ENCODE results near the gene ENTR1.

ENTR1 gene

DNA sequence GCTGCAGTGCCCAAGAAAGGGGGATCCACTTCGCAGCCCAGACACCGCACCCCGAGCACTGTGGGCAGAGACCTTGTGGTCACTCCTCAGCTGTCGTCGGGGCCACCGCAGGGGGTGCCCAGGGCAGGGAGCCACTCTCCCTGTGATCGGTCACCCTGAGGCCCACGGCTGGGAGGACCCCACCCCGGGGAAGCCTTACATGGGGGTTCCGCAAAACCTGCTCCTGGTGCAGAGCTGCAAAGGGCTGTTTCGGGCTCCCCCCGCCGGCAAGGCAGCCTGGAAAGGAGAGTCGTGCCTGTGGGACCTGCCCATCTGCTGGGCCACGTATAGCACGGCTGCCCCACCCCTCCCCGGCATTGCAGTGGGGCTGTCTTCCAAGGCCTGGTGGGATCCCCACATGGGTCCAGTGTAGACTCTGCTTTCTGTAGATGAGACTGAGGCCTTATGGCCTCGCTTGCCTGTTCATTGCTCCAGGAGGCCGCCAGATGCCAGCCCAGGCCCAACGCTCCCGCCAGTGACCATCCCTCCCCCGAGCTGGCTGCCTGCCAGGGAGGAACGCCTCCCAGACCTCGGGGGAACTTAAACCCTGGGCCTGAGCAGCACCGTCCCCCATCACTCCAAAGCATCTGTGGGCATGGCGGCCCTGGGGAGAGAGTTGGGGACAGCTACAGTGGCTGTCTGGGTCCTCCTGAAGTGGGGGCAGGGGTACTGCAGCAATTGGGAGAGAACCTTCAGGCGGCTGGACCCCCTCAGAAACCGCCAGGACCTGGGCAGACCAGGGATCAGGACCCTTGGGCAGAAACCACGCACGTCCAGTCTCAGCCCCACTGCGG lies 45.3 kb downstream of the ENTR1 start:
- in situ Hi-C loops (cut with HindIII; ENCODE audit: low sequenced_read_pairs): loop anchor here (5.0 to 10.0 kb wide), 5 partner anchors 82 to 307 kb away; partner anchors contain the start of gene NOTCH1

DNA sequence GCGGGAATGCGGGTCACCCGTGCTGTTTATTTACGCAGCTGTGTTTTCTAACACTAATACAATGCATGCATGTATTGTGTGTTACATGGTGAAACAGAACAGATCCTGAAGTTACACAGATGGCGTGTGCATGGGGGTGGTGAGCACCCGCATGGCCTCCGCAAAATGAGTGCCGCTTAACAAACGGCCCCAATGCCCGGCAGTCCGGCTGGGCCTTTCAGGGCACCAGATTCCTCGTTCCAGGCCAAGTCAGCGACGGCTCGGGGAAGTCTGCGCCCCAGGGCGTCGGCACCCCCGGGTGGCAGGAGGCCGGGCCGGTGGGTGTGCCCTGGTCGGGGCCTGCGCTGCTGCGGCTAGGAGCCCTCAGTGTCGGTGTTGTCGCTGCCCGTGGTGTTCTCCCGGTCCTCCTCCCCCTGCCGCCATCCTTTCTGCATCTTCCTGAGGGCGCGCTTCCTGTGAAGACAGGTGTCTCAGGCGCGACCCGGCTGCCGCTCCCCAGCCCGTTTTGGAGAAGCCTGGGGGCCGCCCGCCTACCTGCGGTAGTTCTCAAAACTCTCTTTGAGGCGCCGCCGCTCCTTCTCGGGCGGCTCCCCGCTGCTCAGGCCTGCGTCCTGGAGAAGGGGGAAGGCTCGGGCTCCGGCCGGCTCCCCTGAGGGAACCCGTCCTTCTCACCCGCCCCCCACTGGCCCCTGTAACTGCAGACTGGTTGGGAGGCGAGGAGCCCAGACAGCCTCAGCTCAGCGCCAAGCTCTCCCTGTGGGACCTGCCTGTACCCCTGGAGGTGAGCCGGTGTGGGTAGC lies 46.3 kb downstream of the ENTR1 start:
- in situ Hi-C loops (cut with HindIII; ENCODE audit: low sequenced_read_pairs): loop anchor here (10.0 kb wide), 1 partner anchor 181 kb away; the partner anchor contains the start of gene NOTCH1

DNA sequence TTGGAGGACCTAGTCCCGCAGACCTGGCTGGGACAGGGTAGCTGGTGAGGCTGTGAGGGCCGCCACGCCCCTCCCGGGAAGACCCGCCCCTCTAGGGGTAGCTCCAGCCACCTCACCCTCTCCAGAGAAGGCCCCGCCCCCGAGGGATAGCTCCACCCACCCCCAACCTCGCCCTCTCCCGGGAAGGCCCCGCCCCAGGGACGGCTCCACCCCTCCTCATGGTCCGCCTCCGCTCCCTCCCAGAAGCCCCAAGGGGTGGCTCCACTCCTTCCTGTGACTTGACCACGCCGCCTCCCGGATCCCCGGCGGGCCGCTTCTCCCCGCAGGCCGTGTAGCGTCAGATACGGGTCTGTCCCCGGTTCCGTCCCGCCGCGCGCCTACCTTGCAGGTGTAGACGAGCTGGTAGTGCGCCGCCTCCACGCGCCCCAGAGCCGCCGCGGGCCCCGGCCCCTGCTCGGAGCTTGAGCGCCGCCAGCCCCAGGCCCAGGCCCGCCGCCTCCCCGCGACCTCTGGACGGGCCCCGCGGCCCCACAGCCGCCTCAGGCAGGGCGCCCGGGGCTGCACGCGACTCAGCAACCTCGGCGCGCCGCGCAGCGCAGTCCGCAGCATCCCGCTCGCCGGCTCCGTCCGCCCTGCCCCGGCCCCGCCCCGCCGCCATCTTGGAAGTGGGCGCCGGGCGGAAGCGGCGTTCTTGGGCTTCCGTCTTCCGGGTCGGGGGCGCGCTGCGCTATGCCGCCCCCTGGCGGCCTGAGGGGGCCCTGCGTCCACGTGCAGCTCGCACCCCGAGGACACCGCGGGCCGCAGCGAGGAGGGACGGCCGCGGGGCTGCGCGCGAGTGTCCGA lies 47.1 kb downstream of the ENTR1 start, which contains the start of gene DNLZ:
TSS of gene DNLZ (minus strand) at position 639 of the 843 bp plus-strand sequence. CDS start at position 609, 30 bp downstream.
- in situ Hi-C loops (cut with HindIII; ENCODE audit: low sequenced_read_pairs): loop anchor here (10.0 kb wide), 1 partner anchor 181 kb away; the partner anchor contains the start of gene NOTCH1

DNA sequence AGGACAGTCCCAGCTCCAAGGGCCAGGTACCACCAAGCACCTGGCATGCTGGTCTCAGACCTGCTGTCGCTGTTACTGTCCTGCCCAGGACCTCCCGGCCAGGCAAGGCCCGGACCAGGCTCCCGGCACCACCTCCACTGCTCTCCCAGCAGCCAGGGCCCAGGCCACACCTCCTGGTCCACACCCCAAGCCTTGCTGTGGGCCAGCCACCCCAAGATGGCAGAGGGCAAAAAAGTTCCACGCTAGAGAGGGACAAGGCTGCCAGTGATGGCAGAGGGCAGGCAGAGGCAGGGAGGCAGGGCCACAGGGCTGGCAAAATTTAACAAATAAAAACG lies 48.0 kb downstream of the ENTR1 start:
- in situ Hi-C loops (cut with HindIII; ENCODE audit: low sequenced_read_pairs): loop anchor here (10.0 kb wide), 1 partner anchor 182 kb away; the partner anchor contains the start of gene NOTCH1

DNA sequence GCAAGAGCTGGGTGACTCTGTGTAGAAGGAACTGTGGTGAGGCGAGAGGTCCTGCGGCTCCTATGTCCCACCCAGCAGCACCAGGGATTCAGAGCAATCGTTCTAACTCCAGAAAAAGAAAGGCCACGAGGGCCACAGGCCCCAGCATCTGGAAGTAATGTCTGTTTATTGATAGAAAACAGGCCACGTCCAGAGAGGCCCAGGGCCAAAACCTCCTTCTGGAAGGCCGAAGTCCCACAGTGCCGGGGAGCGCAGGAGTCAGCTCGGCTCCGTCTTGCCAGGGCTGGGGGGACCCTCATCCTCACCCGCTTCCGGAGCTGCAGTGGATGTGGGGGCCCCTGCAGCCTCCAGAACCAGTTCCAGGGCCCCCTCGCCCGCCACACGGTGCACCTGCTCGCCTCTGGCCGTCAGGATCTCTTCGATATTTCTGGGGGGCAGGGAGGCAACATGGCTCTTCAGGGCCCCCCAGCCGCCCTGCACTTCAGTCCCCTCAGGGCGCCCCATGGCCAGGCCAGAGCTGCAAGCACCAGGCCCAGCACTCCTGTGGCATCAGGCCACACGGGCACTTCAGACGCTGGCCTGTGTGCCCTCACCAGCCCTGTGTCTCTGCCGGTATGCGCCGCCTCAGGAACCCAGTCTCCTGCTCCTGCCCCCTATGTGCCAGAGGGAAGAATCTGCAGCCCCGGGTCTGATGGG lies 48.5 kb downstream of the ENTR1 start:
- in situ Hi-C loops (cut with HindIII; ENCODE audit: low sequenced_read_pairs): loop anchor here (10.0 kb wide), 1 partner anchor 183 kb away; the partner anchor contains the start of gene NOTCH1

DNA sequence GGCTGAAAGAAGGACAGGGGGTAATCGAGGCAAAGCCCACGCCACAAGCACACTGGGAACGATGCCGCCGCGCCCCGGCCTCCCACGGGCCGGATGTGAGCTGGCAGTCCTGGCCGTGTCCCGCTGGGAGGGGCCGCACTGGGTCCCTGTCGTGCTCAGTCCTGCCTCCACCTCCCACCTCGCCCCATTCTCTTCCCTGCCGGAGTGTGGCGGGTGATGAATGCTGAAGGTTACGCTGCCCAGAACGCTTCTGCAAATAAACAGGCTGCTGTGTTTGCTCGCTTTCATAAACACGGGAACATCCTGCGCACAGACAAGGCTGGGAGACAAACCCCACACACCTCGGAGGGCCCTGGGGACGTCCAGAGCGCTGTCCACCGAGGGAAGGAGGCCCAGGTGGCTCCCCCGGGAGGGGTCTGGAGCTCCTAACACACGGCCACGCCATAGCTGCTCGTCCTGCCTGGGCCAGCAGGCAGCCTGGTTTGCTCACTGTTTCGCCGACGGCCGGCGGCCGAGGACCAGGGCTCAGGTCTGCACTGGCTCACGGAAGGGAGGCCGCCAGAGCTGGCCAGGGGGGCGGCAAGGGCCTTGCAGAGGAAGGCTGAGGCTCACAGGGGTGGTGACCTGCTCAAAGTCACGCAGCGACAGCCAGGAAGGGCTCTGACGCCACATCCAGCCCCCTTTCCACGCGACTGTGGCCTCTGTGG lies 49.2 kb downstream of the ENTR1 start:
- in situ Hi-C loops (cut with HindIII; ENCODE audit: low sequenced_read_pairs): loop anchor here (10.0 kb wide), 1 partner anchor 184 kb away; the partner anchor contains the start of gene NOTCH1

DNA sequence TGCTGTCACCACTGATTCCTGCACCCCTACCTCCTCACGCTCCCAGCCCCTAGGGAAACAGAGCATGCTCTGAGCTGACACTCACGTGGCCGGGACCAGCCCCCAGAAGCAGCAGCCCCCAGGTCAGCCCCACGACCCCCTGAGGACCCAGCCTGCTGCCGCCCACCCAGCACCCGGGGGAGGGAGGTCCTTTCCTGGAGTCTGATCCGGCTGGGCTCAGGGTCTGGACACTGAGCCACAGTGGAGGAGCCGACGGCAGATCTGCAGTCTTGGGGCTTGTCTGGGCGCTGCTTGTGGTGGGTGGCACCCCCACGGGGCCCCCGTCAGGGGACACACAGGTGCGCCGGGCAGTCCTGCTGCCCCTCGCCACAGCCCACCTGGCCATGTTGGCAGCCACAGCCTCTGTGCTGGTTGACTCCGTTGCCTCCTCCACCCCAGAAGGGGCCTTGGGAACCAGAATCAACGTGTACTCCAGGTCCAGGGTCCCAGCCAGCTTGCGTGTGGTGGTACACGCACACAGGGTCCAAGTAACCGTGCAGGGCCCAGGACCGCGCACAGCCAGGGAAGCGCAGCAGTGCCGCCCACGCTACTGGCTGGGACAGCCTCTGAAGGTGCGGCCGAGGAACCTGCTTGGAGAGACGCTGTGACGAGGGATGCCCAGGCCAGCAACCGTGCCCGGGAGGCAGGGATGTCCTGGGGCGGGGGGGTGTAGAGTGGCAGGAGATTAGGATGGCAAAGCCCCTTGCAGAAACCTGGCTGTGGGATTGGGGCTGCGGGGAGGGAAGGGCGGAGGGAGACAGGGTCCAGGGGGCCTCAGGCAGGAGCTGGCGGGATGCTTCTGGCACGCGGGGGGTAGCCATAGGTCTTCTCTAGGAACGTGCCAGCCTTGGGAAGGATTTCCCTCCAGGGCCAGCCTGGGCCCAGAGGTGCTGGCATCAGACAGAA lies 50.4 kb downstream of the ENTR1 start:
- in situ Hi-C loops (cut with HindIII; ENCODE audit: low sequenced_read_pairs): loop anchor here (10.0 kb wide), 1 partner anchor 185 kb away; the partner anchor contains the start of gene NOTCH1

DNA sequence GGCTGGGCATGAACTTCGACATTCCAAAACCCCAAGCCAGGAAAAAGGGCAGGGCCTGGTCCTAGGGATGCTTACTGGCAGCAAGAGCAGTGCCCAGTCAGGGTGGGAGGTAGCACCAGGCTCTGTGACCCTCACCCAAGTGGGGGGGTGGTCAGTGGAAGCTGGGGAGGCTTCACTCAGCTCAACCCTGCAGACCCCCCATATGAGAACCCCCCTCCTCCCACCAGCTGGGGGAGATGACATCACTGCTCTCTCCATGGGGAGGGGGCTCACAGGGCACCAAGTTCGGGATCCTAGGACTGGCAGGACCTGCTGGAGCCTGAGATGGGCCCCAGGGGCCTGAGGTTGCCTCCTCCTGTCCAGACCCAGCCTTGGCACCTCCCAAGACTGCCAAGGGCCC lies 51.5 kb downstream of the ENTR1 start:
- in situ Hi-C loops (cut with HindIII; ENCODE audit: low sequenced_read_pairs): no loop called here

DNA sequence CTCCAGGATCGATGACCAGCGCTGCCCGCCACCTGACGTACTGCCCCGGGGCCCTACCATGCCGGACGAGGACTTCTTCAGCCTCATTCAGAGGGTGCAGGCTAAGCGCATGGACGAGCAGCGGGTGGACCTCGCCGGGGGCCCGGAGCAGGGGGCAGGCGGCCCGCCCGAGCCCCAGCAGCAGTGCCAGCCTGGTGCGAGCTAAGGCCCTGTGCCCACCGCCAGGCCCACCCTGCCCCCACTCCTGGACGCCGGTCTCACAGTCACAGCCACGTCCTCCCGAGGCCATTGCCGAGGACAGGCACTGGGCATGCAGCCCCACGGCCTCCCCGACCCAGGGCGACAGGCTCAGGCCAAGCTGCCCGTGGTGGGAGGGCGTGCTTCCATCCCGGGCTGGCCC lies 52.4 kb downstream of the ENTR1 start:
- in situ Hi-C loops (cut with HindIII; ENCODE audit: low sequenced_read_pairs): no loop called here

DNA sequence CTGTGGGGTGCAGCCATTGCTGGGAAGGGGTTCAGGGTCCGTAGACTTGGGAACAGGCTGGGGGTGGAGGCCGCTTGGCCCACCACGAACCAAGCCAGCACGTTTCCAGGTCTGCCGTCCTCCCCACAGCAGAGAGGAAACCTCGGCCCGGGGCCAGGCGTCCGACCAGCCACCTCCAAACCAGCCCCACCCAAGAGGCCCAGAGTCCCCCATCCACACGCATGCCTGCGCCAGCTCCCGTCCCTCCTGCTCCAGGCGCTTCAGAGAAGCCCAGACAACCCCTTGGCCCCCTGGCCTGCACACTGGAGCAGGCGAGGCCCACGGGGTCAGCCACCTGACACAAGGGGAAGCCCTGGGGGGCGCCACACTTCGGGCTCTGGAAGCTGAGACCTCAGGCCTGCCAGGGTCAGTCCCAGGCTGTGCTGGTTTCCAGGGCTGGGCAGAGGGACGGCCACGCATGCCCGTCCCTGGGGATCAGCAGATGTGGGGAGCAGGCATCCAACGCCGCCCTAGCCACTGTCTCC lies 53.1 kb downstream of the ENTR1 start:
- in situ Hi-C loops (cut with HindIII; ENCODE audit: low sequenced_read_pairs): no loop called here

DNA sequence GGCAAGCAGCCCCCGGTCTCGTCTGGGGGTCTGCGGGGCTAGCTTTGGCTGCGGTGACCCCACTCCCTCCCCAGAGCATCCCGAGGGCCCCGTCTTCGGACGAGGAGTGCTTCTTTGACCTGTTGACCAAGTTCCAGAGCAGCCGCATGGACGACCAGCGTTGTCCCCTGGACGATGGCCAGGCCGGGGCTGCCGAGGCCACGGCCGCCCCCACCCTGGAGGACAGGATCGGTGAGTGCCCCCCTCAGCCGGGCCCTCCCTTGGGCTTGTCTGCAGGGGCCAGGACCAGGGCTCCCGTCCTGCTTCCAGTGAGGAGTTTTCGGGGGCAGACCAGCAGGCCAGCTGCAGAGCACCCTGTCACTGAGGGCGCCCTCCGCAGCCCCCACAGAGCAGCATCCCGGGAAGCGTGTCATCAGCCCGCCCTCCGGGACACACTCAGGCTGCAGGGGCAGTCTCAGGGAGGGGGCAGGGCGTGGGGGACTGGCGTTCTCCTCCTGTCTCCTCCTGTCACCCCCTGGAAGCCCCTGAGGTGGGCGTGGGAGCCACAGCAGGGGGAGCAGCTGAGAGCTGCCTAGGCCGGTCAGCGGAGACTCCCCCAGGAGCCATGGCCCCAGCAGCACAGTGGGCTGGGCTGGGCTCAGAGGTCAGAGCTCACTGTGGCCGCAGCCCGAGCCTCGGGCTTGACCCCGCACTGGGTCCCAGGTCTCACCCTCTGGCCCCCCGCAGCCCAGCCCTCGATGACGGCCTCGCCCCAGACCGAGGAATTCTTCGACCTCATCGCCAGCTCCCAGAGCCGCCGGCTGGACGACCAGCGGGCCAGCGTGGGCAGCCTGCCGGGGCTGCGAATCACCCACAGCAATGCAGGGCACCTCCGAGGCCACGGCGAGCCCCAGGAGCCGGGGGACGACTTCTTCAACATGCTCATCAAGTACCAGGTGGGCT lies 54.5 kb downstream of the ENTR1 start:
- in situ Hi-C loops (cut with HindIII; ENCODE audit: low sequenced_read_pairs): no loop called here

DNA sequence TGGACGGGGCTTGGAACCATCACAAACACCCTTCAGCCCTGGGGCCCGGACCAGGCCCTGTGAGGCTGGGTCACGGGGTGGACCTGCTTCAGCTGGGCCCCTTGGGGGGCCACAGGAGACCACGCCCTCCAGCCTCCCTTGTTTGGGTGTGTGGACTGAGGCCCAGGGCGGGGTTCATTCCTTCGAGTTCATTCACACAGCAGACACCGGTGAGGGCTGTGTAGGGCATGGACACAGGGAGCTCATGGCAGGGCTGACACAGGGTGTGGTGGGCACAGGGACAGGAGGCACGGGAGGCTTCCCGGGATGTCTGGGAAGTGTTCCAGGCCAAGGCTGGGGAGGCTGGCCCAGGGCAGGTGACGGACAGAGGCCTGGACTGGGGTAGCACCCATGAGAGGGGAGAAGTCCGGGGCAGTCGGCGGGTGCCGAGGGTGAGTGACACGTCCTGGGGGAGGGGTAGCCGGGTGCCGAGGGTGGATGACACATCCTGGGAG lies 55.8 kb downstream of the ENTR1 start:
- in situ Hi-C loops (cut with HindIII; ENCODE audit: low sequenced_read_pairs): no loop called here

DNA sequence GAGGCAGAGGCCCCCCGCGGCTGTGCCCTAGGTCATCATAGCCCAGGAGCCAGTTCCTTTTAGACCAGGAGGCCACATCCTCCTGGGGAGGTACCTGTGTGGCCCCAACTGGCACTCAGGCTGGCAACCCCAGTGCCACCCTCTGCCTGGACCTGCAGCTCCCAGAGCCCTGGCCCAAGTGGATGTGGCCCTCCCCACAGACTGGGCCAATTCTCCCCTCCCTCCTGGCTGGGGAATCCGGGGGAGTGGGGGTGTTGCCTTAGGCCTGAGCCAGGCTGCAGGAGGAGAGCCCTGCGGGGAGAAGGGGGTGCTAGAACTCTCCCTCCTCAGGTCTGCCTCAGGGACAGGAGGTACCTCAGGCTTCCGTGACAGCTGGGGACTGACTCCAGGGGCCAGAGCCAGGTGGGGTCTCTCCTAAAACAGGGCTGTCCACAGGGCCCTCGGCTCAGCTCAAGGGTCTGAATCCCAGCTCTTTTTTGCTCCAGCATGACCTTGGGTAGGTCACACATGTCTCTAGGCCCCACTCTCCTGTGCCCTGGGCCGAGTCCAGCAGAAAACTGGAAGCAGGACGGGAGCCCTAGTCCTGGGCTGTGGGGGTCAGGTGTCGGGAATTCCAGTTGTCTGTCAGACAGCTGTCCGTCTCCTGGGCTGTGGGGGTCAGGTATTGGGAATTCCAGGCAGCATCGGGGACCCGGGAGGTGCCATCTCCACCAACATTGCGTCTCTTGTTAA lies 56.5 kb downstream of the ENTR1 start:
- in situ Hi-C loops (cut with HindIII; ENCODE audit: low sequenced_read_pairs): no loop called here

DNA sequence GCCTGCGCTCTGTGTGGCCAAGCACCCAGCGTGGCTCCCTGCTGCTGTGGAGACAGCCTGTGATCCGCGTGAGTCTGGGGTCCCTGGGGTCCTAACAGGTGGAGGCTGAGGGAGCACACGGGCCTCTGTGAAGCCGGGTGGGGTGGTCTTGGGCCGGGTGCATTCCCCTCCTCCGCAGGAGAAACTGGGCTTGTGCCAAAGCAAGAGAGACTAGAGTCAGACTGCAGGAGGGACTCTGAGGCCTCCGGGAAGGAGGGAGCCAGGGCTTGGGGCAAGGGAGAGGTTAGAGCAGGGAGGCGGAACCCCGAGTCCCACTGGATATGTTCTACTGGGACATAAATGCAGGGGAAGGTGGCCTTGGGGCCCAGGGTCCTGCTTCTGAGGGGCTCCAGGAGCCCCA lies 57.3 kb downstream of the ENTR1 start:
- in situ Hi-C loops (cut with HindIII; ENCODE audit: low sequenced_read_pairs): no loop called here

DNA sequence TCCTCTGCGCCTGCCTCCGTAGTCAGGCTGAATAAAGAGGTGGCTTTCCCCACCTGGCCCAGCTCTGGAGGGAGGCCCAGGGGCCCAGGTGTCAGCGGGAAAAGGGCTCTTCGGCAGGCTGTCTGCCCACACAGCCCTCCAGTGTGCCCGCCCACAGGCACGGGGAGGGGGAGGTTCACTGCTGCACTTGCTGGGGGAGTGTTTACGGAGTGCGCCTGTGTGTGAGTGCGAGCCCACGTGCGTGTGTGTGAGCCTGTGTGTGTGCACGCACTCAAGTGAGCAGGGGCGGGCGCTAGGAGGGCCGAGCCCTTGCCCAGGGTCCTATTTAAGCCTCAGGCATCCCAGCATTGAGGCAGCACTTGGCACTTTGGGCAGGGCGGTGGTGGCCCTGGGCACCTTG lies 57.7 kb downstream of the ENTR1 start:
- in situ Hi-C loops (cut with HindIII; ENCODE audit: low sequenced_read_pairs): no loop called here
